ENCODE results near the gene TRPC4.

DNA sequence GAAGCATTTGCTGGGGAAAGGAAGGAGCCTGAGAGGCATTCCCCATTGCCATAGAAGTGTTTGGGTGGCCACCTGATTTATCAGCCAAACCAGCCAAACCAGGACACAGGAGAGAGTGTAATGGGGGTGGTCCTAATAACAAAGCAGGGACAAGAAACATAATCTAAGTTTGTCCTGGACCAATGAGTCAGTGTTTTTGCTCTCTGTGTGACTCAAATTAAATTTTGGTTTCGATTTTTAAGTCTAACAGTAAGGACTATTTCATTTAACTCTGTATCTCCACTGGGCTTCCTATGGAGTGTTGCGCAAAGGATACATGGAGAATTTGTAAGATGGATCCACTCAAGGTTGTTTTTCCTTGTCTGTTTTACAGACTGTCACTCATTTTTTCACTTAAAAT is 19.5 kb upstream of the TRPC4 start:
- TF ChIP-seq, protein P1, sequence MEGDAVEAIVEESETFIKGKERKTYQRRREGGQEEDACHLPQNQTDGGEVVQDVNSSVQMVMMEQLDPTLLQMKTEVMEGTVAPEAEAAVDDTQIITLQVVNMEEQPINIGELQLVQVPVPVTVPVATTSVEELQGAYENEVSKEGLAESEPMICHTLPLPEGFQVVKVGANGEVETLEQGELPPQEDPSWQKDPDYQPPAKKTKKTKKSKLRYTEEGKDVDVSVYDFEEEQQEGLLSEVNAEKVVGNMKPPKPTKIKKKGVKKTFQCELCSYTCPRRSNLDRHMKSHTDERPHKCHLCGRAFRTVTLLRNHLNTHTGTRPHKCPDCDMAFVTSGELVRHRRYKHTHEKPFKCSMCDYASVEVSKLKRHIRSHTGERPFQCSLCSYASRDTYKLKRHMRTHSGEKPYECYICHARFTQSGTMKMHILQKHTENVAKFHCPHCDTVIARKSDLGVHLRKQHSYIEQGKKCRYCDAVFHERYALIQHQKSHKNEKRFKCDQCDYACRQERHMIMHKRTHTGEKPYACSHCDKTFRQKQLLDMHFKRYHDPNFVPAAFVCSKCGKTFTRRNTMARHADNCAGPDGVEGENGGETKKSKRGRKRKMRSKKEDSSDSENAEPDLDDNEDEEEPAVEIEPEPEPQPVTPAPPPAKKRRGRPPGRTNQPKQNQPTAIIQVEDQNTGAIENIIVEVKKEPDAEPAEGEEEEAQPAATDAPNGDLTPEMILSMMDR (IDR thresholded peaks at IDR 0.05): no peak
- TF ChIP-seq EP300 (IDR thresholded peaks at IDR 0.05): no peak
